Measurements from ENCODE around the gene MMP17.

Gene MMP17

DNA sequence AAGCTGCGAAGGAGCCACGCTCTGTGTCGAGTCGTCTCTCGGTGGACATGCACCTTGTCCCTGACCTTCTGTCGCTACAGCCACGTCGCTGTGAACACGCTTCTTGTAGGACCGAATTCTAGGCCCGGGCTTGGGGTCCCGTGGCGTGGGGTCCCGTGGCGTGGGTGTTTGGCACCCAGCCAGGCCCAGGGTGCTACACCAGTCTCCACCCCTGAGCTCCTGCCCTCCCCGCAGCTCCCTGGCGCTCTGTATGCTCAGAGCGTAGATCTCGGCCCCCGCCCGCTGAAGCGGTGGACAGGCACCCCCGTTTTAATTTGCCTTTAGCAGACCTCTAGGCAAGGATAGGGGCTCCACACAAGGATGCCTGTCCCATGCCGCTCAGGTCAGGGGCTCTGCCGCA lies 16.5 kb downstream of the MMP17 start:
- no peak for FAIRE-seq
- no peak for DNase-seq (ENCODE audit: insufficient read length, low spot score)

GRCh38 chr12:131845121-131845520 lies 16.9 kb downstream of the MMP17 start:
- FAIRE-seq = no peak
- no peak for DNase-seq (ENCODE audit: insufficient read length, low spot score)
- no peak for TF ChIP-seq POLR2A (IDR thresholded peaks at IDR 0.05; ENCODE audit: low read depth, low read length)
- no peak for TF ChIP-seq PAX5 (IDR thresholded peaks at IDR 0.05; ENCODE audit: insufficient read depth, low read length, severe bottlenecking)
- no peak for TF ChIP-seq TAF1 (IDR thresholded peaks at IDR 0.05; ENCODE audit: low read depth, low read length)
- no peak for TF ChIP-seq POLR2AphosphoS5 (IDR thresholded peaks at IDR 0.05; ENCODE audit: low read depth, low read length)
- TF ChIP-seq SPI1 (IDR thresholded peaks at IDR 0.05; ENCODE audit: low read depth, low read length) = no peak
- TF ChIP-seq POU2F2 (IDR thresholded peaks at IDR 0.05; ENCODE audit: low read depth, low read length) = no peak

More for the DNA sequence above, 16.5 kb downstream of the MMP17 start:
- TF ChIP-seq POU2F2 (IDR thresholded peaks at IDR 0.05; ENCODE audit: low read depth, low read length) = no peak
- no peak for TF ChIP-seq SPI1 (IDR thresholded peaks at IDR 0.05; ENCODE audit: low read depth, low read length)
- TF ChIP-seq POLR2A (IDR thresholded peaks at IDR 0.05; ENCODE audit: low read depth, low read length) = no peak
- no peak for TF ChIP-seq TAF1 (IDR thresholded peaks at IDR 0.05; ENCODE audit: low read depth, low read length)
- no peak for TF ChIP-seq PAX5 (IDR thresholded peaks at IDR 0.05; ENCODE audit: insufficient read depth, low read length, severe bottlenecking)
- TF ChIP-seq POLR2AphosphoS5 (IDR thresholded peaks at IDR 0.05; ENCODE audit: low read depth, low read length) = no peak

DNA sequence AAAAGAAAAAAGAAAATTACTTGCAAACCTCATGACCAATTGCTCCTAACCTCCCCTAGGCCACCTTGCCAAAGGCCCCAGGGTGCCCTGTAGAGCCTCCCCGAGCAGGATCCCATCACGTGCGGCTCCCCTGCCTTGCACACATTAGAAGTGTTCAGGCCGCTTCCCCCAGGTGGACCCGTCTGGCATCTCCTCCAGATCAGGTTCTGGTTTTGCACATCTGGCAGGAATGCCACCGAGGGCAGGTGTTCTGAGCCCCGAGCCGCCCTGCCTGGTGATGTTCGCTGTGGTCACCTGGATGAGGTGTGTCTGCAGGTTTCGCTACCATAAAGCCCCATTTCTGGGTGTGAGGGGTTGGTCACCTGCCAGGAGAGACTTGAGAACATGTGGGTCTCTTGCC lies 19.3 kb downstream of the MMP17 start:
- no peak for FAIRE-seq
- TF ChIP-seq TAF1 (IDR thresholded peaks at IDR 0.05; ENCODE audit: low read depth, low read length) = no peak
- no peak for DNase-seq (ENCODE audit: insufficient read length, low spot score)

DNA sequence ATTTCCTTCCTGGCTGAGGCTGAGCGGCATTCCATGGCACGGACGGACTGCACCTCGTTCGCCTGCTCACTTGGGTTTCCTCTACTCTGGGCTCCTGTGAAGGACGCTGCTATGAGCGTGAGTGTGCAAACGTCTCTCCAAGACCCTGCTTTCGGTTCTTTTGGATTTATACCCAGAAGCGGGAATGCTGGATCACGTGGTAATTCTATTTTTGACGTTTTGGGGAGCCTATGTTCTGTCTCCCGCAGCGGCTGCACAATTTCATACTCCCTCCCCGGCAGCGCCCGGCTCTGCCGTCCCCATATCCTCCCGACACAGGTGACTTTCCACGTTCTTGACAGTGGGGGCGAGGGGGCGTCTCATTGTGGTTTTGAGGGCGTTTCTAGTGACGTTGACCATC lies 20.6 kb downstream of the MMP17 start:
- TF ChIP-seq PAX5 (IDR thresholded peaks at IDR 0.05; ENCODE audit: insufficient read depth, low read length, severe bottlenecking) (no peak), TAF1 (IDR thresholded peaks at IDR 0.05; ENCODE audit: low read depth, low read length) (no peak), POU2F2 (IDR thresholded peaks at IDR 0.05; ENCODE audit: low read depth, low read length) (no peak), POLR2AphosphoS5 (IDR thresholded peaks at IDR 0.05; ENCODE audit: low read depth, low read length) (no peak)
- FAIRE-seq (no peak), DNase-seq (ENCODE audit: insufficient read length, low spot score) (no peak)

GRCh38 chr12:131849700-131850553 lies 21.7 kb downstream of the MMP17 start:
- TF ChIP-seq POLR2A (IDR thresholded peaks at IDR 0.05; ENCODE audit: low read depth, low read length) = no peak
- TF ChIP-seq SPI1 (IDR thresholded peaks at IDR 0.05; ENCODE audit: low read depth, low read length) = no peak
- no peak for TF ChIP-seq POU2F2 (IDR thresholded peaks at IDR 0.05; ENCODE audit: low read depth, low read length)
- TF ChIP-seq TAF1 (IDR thresholded peaks at IDR 0.05; ENCODE audit: low read depth, low read length) = no peak
- no peak for TF ChIP-seq POLR2AphosphoS5 (IDR thresholded peaks at IDR 0.05; ENCODE audit: low read depth, low read length)
- TF ChIP-seq PAX5 (IDR thresholded peaks at IDR 0.05; ENCODE audit: insufficient read depth, low read length, severe bottlenecking) = no peak
- FAIRE-seq = no peak
- DNase-seq (ENCODE audit: insufficient read length, low spot score) = no peak

DNA sequence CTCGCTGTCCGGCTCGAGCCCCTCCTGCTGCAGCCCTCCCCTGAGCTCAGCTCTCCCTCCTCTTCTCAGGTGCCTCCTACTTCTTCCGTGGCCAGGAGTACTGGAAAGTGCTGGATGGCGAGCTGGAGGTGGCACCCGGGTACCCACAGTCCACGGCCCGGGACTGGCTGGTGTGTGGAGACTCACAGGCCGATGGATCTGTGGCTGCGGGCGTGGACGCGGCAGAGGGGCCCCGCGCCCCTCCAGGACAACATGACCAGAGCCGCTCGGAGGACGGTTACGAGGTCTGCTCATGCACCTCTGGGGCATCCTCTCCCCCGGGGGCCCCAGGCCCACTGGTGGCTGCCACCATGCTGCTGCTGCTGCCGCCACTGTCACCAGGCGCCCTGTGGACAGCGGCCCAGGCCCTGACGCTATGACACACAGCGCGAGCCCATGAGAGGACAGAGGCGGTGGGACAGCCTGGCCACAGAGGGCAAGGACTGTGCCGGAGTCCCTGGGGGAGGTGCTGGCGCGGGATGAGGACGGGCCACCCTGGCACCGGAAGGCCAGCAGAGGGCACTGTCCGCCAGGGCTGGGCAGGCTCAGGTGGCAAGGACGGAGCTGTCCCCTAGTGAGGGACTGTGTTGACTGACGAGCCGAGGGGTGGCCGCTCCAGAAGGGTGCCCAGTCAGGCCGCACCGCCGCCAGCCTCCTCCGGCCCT lies 22.8 kb downstream of the MMP17 start:
- FAIRE-seq = no peak
- TF ChIP-seq TAF1 (IDR thresholded peaks at IDR 0.05; ENCODE audit: low read depth, low read length) = no peak
- no peak for TF ChIP-seq POU2F2 (IDR thresholded peaks at IDR 0.05; ENCODE audit: low read depth, low read length)
- TF ChIP-seq POLR2A (IDR thresholded peaks at IDR 0.05; ENCODE audit: low read depth, low read length) = no peak
- TF ChIP-seq POLR2AphosphoS5 (IDR thresholded peaks at IDR 0.05; ENCODE audit: low read depth, low read length) = no peak
- TF ChIP-seq SPI1 (IDR thresholded peaks at IDR 0.05; ENCODE audit: low read depth, low read length) = no peak
- no peak for TF ChIP-seq PAX5 (IDR thresholded peaks at IDR 0.05; ENCODE audit: insufficient read depth, low read length, severe bottlenecking)
- DNase-seq (ENCODE audit: insufficient read length, low spot score) = no peak

DNA sequence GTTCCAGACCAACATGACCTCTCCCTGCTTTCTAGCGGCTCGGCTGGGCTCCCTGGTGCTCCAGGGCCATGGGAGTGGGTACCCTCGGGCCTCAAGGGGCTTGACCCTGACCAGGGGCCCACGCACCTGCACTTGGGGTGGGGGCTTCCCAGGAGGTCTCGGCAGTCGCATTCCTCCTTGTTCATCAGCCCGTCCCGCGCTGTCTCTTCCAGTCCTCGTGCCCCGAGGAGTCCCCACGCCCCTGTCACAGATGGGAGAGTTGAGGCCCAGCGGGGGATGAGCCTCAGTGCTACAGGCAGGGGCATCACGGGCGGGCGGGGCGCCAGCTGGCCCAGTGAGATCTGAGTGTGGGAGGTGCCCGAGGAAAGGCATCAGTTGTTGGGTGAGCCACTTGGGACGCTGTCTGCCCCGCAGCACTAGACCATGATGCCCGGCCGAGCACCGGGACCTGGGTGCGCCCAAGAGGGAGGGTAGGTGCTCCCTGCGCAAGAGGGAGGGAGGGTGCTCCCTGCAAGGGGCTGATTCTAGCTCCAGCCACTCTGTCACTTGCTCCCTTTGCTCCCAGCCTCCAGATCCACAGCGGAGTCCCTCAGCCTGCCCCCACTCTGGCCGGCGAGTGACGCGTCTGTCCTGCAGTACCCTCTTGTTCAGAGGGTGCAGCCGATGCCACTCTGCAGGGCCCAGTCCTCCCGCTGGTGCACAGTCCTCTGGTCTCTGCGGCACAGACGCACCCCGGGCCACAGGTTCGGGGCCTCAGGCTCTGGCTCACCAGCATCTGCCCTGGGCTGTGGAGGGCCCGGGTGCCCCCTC lies 23.8 kb downstream of the MMP17 start:
- FAIRE-seq (no peak), DNase-seq (ENCODE audit: insufficient read length, low spot score) (no peak)
- TF ChIP-seq SPI1 (IDR thresholded peaks at IDR 0.05; ENCODE audit: low read depth, low read length) = no peak

DNA sequence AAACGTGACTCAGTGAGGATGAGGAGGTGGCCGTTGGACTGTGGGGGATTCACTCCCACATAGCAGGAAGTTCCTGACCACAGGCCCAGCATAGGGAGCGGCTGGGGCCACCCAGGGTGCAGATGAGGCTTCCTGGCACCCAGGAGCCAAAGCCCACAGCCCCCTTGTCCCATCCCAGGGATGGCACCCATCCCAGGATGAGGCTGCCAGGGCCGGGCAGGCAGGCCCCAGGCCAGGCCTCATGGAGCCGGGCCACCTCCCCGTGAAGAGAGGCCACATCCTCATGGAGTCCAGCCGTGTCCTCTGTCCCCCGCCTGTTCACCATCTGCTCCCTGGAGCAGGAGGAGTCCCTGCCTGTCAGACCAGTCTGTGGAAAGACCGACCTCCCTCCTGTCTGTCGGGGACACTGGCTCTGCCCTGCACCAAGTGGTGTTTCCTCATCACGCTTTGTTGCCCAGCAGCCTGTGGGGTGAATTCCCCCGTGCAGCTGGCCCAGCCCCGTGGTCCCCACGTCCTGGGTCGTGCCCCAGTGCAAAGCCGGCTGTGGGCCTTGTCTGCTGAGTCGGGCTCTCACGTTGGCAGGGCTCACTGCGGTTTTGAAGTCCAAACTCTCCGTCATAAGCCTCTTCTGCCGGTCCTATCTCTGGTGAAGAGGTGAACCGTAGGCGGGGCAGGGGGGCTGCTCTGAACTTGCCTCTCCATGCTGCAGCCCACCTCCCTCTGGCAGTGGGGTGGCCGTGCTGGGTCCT lies 24.5 kb downstream of the MMP17 start:
- DNase-seq (ENCODE audit: insufficient read length, low spot score) = no peak
- TF ChIP-seq SPI1 (IDR thresholded peaks at IDR 0.05; ENCODE audit: low read depth, low read length) (no peak), PAX5 (IDR thresholded peaks at IDR 0.05; ENCODE audit: insufficient read depth, low read length, severe bottlenecking) (no peak), POU2F2 (IDR thresholded peaks at IDR 0.05; ENCODE audit: low read depth, low read length) (no peak), TAF1 (IDR thresholded peaks at IDR 0.05; ENCODE audit: low read depth, low read length) (no peak), POLR2AphosphoS5 (IDR thresholded peaks at IDR 0.05; ENCODE audit: low read depth, low read length) (no peak), POLR2A (IDR thresholded peaks at IDR 0.05; ENCODE audit: low read depth, low read length) (no peak)
- no peak for FAIRE-seq

Data from GM12891 (cell line).